UCSD-AML1 (cell line): ENCODE data around the gene CELF3.
"Not testable (repeated sequence)": the region's sequence is repeated elsewhere in the genome, so short reads cannot be mapped to it uniquely, and the experiment has no call there.

ENCODE experiments used
- DNase-seq: peaks from one replicate; lab custom pipeline; 2025; ENCODE audit not compliant: unreplicated experiment; lab: John Stamatoyannopoulos, UW

Gene CELF3

DNA sequence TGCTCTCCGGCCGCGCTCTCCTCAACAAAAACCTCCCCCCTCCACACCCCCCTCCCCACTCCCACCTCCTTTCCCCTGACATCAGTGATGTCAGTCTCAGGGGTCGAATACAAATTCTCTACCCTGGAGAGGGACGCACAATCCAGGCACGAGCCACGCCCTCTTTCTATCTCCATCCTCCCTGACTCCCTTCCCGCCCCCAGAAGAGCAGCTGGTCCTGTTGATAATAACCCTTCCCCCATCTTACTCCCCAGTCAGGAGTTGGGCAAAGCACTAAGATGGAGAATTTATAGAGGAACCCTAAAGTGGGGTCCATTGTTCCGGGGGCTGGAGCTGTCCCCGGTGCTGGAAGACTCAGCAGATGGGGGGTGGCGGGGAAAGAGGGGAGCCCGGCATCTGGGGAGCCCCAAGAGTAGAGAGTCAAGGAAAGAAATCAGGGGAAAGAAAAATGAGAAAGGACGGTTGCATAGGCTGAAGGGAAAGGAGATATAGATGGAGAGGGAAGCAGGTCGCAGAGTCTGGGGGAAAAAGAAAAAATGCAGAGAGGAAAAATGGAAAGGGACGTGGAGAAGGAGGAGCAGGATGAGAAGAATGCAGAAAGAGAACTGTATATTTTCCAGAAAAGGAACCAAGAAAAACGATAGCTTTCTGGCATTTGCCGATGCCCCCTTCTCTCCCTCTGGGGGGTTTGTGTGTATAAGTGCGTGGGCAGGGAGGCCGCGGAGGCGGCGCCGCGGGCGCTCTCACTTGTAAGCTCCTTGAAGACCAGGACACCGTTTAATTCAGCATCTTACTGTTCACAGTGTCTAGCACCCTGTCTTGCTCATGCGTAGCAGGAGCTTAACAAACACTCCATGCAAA is at the start of gene CELF3:
TSS of gene CELF3 (minus strand) at position 33 of the 861 bp plus-strand sequence. CDS start 783 bp downstream, outside the sequence.
- no peak for DNase-seq

DNA sequence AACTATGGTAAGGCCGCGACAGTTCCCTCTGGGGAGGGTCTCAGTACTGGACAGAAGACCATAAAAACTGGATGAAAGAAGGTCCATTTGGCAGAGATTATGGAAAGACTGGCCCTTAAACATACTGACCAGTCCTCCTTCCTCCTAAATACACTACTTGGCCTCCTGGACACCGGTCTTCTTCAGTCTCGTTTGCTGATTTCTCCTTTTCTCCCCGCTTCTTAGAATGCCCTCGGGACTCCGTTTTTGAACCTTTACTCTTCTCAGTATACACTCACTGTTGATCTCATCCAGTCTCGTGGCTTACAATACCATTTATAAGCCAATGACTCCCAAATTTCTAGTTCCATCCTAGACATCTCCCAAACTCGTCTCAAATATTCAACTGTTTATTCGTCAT is 47.4 kb upstream of the CELF3 start:
- no peak for DNase-seq

DNA sequence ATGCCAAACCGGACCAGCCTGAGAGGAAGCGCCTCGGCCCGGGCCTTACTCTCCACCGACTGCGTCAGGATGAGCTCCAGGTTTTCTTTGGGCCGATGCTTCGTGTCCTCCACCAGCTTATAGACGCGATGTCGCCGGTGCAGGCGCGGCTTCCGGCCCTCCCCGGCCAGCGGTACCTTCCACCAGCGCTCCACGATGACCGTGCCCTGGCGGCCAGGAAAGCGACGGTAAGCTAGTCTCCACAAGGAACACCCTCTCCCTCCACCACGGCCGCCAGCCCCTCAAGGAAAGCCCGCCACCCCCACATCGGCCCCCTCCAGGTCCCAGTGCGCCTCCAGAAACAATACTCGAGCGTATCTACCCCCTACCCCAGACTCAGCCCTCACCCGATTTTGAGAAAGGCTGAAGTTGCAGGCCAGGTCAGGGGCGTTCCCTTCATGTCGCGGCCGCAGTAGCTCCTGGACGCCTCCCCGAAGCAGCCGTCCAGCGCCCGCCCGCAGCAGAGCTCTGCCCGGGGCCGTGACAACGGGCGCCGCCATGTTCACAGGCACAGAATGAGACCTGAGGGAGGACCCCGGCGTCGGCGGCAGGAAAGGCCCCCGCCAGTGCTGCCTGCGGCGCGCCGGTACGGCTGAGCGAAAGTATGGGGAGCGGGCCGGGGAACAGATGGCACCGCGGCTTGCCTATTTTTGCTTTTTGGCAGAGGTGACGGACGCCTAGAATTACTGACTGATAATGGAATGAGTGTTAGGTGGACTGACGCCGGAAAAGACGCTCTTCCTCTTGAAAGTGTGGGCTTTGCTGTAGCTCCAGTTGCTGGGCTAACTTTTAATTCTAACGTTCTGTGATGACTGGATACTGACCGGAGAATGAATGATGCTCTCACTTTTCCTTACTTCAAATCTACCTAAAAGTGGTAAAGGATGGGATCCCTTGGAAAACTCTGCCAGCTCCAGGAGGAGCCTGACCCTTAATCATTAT is 46.6 kb upstream of the CELF3 start, which contains the start of gene MRPL9:
TSS of gene MRPL9 (minus strand) at position 556 of the 981 bp plus-strand sequence. CDS start at position 539, 17 bp downstream.
- peak; percentile 83 for DNase-seq

DNA sequence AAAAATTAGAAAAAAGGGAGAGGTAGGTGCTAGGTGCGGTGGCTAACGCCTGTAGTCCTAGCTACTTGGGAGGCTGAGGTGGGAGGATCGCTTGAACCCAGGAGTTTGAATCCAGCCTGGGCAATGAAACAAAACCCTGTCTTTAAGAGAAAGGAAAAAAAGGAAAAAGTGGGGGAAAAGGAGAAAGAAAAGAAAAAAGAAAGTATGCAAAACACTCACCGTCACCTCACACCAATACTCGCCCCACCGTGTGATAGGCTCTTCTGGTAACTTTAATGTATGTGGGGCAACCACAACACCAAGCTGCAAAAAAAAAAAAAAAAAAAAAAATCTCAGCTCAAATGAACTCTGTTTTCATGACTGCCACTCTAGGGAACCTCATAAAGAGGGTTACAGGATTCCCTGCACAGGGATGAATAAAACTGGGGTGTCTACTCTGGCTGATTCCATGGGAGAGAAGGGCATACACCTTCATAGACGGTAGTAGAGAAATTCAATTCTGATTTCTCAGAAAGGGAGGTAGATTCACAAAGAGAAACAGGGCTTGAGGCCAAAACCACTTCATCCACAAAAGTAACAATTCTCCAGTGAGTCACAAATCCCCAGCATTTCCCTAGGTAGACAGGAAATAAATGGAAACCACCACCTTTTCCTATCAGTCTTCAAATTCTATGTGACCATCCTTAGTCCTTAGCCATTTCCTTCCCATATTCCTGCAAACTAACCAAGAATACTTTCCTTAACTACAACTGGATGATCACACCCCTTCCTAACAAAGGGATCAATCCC is 44.2 kb upstream of the CELF3 start:
- no peak for DNase-seq

DNA sequence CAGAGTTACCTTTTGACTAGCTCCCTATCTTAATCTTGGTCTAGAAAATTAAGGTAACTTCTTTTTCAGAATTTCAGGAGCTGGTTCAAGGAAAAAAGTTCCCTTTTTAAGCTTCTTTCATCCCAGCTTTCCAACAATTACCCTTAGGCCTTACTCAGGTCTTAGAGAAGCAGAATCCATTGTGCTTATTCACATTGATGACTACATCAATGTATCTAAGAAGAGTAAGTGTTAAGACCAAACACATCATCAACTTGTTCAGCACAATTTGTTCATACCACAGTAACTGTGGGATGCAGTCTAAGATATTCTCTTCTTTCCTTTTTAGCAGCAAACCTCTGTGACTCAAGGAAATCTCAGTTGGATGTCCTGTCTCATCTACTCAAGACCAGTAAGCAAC is 42.6 kb upstream of the CELF3 start:
- DNase-seq: no peak

DNA sequence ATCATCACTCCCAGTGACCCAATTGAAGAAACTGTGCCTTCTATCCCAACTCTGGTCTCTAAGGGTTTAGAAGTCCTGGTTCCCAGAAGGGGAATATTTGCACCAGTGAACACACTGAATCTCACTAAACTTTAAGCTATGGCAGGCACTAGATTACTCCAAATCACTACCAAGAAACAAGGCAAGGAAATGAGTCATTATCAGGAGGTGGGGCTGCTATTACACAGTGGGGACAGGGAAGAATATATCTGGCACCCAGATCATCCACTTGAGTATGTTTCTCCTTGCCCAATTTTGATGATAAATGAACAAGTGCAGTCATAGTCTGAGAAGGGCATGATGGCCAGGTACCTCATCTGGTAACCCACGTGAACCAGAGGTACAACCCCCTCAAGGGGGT is 39.7 kb upstream of the CELF3 start:
- no peak for DNase-seq

DNA sequence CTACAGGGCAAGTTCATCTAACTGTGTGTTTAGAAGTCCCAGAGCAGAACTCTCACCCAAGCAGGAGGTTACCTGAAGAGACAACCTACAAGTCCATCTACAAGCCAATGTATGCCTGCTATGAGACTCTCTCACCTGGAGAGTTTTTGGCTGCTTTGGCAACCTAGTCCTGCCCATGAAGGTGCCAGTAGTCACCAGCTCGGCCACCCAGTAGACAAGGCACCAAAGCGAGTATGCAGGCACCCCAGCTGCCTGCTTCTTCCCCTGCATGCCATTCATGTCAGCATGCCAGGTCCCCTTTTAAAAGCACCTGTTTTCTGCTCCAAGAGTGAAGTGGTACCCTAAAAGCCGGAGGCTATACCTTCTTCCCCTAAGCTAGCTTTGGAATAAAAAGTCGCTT is 24.9 kb upstream of the CELF3 start:
- no peak for DNase-seq

DNA sequence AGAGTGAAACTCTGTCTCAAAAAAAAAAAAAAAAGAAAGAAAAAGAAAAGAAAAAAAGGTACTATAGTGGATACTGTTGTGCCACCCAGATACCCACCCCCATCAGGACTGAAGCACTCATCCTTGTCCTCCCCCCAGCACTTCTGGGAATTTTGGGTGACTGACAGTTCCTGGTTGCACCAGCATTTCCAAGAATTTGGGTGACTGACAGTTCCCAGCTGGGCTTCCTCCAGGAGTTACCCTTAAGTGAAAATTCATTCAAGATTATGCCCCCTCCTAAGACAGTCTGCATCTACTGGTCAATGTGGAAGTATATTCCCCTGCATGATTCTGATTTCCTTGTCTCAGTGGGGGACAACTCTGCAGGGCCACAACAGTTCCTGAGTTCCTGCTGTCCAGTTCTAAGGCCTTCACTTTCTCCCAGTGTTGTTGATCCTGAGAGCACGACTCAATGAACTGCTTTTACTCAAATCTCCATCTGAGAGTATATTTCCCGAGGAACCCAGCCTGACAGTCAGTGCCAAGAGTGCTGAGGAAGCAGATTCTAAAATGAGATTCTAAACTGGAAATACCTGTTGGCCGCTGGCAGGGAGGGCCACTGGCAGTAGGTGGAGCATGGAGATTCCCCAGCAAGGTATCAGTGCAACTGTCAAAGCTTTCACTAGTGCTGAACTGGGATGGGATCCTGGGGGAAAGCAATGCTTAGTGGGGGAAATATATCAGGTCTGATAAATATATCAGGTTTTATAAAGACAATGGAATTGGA is 23.2 kb upstream of the CELF3 start:
- DNase-seq: no peak

DNA sequence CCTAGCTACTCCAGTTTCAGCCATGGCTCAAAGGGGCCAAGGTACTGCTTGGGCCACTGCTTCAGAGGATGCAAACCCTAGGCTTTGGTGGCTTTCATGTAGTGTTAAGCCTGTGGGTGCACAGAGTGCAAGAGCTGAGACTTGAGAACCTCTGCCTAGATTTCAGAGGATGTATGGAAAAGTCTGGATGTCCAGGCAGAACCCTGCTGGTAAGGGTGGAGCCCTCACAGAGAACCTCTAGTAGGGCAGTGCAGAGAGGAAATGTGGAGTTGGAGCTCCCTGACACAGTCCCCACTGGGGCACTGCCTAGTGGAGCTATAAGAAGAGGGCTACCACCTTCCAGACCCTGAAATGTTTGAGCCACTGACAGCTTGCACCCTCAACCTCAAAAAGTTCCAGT is 20.9 kb upstream of the CELF3 start:
- no peak for DNase-seq

DNA sequence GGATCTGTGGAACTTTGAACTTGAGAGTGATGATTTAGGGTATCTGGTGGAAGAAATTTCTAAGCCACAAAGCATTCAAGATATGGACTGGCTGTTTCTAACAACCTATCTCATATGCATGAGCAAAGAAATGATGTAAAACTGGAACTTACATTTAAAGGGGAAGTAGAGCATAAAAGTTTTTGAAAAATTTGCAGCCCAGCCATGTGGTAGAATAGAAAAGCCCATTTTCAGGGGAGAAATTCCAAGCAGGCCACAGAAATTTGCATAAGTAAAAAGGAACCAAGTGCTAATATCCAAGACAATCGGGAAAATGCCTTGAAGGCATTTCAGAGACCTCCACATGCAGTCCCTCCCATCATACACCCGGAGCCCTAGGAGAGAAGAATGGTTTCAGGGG is 20.4 kb upstream of the CELF3 start:
- DNase-seq: no peak

DNA sequence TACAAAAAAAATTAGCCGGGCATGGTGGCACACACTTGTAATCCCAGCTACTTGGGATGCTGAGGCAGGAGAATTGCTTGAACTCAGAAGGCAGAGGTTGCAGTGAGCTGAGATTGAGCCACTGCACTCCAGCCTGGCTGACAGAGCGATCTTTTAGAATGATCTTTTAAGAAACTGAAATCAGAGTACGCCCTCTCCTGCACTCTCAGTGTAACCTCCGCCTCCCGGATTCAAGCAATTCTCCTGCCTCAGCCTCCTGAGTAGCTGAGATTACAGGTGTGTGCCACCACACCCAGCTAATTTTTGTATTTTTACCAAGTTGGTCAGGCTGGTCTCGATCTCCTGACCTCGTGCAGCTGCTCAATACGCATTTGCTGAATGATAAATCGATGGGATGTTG is 17.4 kb upstream of the CELF3 start:
- not testable (repeated sequence) for DNase-seq

DNA sequence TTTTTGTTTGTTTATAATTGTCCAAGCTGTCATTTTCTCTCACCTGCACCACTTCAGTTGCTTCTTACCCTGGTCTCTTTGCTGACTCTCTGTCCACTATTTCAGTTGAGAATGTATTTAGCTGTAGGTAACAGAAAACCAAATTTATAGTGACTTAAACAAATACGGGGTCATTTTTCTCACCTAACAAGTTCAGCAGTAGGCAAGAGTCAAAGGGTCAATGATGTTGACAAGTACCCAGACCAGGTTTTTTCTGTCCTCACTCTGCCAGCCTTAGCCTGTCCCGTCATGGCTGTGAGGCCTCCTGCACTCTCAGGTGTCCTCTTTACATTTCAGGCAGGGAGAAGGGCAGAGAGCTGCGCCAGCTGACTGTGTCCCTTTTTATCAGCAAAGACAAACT is 16.5 kb upstream of the CELF3 start:
- DNase-seq: no peak

DNA sequence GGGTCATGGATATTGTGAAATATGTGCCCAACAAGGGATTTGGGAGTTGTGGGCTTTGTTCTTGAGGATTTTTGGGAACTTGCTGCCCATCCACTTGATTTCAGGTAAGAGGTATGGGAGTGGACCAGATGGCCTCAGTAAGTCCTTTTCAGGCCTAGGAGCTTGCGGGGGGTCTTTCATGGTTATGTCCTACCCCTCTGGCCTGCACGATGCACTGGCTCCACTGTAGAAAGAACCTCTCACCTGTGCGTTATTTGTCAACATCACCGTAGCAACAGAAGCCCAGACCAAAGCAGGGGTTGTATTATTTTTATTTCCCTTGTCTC is 13.3 kb upstream of the CELF3 start:
- no peak for DNase-seq

DNA sequence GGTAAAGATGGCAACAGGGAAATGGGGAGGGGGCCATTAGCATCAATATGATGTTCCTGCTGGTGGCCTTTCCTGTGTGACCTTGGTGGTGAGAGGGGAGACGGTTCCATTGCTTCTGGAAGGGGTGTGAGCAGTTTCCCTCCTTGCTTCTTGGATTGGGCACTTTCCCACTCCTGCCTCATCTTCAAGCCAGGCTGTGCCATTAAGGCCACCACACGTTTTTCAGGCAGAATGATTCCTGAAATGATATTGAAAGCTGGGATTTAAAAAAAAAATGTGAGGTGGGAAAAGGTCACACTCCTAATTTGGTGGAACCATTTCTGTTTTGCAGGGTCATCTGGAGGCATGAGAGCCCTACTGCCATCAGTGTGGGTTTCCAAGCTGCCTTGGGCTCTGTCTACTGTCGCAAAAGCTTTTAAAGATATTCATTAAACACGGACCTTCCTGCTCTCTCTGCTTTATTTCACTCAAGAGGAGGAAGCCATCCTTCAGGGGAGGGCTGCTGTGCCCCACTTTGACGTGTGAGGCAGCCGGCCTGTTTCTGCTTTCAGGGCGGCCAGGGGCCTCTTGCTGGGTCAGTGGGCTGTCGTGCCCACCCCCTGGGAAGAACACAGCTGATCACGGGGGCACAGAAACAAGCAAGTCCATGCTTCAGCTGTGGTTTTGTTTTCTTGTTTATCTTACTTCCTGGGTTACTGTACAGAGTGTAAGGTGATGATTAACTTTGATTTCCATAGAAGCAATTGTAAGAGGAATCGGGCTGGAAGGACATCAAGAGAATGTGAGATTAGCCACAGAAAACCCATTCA is 12.8 kb upstream of the CELF3 start:
- DNase-seq: no peak

DNA sequence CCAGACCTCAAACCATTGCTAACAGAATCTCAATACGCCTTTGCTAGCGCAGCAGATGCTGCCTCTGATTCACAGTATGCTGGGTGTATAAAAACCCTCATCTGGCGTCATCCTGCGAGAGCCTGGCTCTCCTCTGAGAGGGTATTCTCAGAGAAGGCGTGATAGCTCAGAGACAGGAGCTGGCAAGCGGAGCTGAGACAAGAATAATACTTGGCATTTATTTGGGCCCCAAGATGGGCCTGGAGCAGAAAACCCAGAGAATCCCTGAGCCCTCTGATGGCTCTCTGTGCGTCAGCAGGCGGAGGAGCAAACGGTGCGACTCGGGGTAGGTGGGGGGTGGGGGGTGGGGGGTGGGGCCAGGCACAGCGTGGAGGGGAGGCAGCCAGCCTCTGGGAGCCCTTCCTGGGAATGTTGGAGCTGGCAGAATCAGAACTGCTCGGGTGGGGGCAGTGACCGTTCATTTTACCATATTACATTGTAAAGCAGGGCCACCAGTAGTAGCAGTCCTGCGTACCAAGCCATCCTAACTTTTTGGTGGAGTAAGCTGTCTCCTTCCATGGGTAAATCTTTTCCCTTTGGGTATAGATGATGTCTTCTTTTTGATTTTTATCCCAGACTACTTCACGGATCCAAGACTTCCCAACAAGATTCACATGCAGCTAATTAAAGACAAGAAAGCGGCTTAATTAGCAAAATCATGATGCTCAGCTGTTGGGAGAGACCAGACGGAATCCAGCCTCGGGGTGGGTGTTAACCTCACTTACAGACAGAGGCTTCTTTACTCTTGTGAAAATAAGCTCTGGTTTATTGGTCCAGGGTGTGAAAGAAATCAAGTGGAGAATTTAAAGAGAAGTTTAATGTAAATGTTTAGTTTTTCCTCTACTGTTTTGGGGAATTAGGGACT is 11.8 kb upstream of the CELF3 start:
- no peak for DNase-seq

DNA sequence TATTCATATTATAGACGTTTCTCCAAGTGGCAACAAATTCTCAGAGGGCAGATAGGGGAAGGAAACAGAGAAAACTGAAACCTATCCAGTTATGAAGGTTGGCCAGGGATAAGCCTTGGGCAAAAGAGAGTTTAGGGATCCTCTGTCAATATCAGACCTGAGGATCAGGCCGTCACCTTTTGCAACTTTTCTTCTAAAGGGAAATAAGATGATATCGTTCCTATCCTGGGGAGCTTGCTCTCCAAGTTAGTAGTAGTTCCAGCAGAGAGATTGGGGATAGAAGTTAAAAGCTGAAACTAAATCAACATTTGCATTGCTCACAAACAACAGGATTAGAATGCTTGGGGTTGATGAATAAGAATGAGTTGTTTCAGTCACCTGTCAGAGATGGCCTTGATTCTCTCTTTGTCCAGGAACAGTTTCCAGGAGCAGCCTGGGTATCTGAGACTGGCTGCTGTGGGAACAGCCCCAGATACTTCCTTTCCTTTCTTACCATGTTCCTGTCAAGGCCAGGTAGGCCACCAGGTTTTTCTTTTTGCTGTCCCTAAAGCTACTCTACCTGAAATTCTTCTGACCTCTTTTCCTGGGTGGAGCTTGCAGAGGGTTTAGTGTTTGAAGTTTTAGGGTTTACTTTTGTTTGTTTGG is 7.2 kb upstream of the CELF3 start:
- DNase-seq: no peak

DNA sequence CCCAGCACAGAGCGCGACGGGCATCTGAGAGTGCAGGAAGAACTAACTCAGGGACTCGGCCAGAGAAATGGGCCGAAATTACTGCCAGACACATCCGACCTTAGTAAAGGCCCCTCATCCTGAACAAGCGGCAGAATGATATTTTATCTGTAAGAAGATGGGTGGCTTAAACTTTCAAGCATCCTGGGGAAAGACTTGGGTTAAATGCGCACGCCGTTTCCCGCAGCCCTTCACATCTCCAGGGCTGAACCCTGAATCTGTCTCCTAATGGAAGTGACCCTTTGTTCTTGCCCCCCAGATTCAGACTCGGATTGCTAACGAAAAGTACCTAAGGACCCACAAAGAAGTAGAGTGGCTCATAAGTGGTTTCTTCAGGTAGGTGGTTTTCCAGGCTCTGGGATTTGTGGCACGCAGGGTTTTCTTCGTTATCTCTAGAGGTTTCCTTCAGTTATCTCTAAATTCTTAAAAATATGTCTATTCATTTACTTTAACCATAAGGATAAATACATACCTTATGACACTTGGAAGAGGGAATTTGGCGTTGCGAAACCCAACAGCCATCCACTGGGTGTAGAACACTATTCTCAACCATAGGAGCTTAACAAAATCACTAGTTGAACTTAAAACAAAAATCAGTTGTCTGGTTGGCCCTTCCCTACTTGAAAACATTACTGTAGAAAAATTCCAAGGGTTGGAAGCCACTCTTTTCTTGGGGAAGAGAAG is 5.3 kb upstream of the CELF3 start:
- no peak for DNase-seq
